ENCODE results near the gene GRPEL1. TPM values are rescaled to one million over a fixed set of nuclear protein-coding genes. Genes with fewer than 3 reads are reported as not detected.

GRPEL1 gene
- total RNA-seq, 4 donors from 2014 or later: 20.8 to 24.0 (median 21.6) TPM

DNA sequence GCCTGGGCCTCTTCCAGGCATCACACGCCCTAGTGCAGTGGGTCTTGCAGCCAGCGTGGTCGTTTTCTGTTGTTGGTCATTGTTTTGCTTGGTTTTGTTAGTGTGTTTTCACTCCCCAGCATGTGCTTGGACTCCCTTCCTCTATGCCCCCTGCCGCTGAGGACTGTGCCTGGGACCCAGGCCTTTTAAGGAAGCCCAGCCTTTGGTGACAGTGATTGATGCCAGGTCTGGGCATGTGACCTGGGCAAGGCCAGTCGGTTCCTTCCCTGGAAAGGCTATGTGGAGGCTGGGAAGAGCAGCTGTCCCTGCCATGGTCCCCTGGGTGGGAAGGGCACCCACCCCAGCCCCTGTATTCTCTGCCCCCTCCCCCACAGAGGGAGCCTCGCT lies 8.8 kb upstream of the GRPEL1 start:
- DNase-seq (ENCODE audit: low spot score in 2 of 2): peak in 1 of 2 donors; percentile 64
- intact Hi-C loops (cut with DNase I; ENCODE audit: low total_unique reads): loop anchor here (10.0 kb wide), 2 partner anchors 172 to 352 kb away; partner anchors contain the start of gene TBC1D14
- no peak overlapping the region for H3K4me3 ChIP-seq (ENCODE audit: low read depth, poor library complexity, severe bottlenecking)
- TF ChIP-seq, protein P1, sequence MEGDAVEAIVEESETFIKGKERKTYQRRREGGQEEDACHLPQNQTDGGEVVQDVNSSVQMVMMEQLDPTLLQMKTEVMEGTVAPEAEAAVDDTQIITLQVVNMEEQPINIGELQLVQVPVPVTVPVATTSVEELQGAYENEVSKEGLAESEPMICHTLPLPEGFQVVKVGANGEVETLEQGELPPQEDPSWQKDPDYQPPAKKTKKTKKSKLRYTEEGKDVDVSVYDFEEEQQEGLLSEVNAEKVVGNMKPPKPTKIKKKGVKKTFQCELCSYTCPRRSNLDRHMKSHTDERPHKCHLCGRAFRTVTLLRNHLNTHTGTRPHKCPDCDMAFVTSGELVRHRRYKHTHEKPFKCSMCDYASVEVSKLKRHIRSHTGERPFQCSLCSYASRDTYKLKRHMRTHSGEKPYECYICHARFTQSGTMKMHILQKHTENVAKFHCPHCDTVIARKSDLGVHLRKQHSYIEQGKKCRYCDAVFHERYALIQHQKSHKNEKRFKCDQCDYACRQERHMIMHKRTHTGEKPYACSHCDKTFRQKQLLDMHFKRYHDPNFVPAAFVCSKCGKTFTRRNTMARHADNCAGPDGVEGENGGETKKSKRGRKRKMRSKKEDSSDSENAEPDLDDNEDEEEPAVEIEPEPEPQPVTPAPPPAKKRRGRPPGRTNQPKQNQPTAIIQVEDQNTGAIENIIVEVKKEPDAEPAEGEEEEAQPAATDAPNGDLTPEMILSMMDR (IDR thresholded peaks at IDR 0.05): no peak
- TF ChIP-seq POLR2A (IDR thresholded peaks at IDR 0.05): no peak
- WGBS, 2 donors: 63 to 72% methylated on average over 5 to 6 of the region's 6 CpGs

DNA sequence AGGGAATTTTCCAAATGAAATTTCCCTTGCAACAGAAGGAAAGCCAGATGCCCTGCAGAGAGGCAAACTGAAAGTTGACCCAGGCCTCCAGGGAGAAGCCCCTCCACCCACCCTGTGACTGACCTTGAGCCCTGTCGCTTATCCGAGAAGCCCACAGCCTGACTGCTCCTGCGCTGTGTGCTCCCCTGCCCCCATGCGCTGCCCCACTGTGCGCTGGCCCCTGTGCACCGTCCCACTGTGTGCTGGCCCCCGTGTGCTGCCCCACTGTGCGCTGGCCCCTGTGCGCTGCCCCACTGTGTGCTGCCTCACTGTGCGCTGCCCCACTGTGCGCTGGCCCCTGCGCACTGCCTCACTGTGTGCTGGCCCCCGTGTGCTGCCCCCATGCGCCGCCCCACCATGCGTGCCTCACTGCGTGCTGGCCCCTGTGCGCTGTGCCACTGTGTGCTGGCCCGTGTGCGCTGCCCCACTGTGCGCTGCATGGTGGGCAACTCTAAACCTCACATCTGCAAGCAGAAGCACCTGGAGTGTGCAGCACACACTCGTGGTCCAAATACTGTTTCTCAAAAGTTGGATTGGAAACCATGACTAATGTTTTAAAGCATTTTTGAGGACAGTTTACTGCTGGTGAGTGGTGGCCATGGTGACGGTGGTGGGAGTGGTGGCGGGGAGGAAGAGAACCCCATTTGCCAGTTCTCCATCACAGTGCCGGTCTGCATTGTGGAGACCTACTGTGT lies 8.3 kb upstream of the GRPEL1 start:
- intact Hi-C loops (cut with DNase I; ENCODE audit: low total_unique reads): loop anchor here (10.0 kb wide), 2 partner anchors 171 to 351 kb away; partner anchors contain the start of gene TBC1D14
- peak in 1 of 2 donors; percentile 68 for DNase-seq (ENCODE audit: low spot score in 2 of 2)
- H3K4me3 ChIP-seq (ENCODE audit: low read depth, poor library complexity, severe bottlenecking): no peak overlapping the region
- 79 to 82% methylated on average over 24 to 25 of the region's 25 CpGs for WGBS, 2 donors
- no peak for TF ChIP-seq POLR2A (IDR thresholded peaks at IDR 0.05)
- TF ChIP-seq, protein P1 (IDR thresholded peaks at IDR 0.05): no peak

DNA sequence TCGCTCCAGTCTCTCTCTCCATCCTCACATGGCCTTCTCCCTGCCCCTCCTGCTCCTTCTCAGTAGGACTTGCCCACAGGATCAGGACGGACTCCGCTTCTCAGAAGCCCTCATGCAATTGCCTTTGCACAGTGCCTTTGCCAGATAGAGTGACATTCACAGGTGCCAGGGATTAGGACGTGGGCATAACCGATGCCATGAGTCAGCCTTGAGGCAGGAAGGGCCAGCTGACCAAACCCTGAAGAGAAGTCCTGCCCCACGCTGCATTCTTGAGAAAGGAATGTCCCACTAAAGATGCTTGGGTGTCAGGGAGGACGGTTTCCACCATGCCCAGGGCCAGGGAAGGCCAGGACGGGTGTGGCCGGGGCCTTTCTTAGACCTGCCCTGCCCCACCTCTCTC lies 6.6 kb upstream of the GRPEL1 start:
- intact Hi-C loops (cut with DNase I; ENCODE audit: low total_unique reads): loop anchor here (10.0 kb wide), 2 partner anchors 170 to 350 kb away; partner anchors contain the start of gene TBC1D14

DNA sequence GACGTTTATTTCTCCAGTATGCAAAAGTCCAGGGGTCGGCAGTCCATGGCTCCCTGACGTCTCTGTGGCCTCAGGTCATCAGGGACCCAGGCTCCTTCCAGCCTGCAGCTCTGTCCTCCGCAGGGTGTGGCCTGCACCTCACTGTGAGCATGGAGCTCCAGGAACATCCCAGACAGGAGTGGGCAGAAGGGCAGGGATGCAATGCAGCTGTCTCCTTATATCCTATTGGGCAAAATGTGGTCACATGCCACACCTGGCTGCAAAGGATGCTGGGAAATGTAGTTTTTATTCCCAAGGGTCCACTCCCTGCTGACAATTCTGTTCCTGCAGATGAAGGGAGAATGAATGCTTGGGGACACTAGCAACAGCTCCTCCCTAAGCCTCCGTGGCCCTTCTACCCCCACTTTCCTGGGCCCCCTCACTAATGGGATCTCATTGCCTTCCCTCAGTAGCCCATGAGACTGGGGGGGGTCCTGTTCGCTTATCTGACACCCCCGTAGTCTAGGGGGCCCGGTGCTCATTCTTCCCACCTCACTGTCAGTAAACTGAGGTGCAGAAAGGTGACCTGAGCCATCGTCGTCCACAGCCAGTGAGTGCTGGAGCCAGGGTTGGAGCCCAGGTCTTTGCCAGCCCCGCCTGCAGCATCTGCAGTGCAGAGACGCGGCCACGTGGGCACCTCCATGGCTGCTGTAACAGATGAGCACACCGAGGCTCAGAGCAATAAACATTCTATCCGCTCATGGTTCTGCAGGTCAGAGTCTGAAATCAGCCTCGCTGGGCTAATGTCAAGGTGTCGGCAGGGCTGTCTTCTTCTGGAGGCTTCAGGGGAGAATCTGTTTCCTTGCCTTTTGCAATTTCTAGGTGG lies 5.9 kb upstream of the GRPEL1 start:
- DNase-seq (ENCODE audit: low spot score in 2 of 2): peak in 1 of 2 donors; percentile 81
- TF ChIP-seq, protein P1 (IDR thresholded peaks at IDR 0.05): no peak
- 73 to 75% methylated on average over 18 of the region's 18 CpGs for WGBS, 2 donors
- no peak overlapping the region for H3K4me3 ChIP-seq (ENCODE audit: low read depth, poor library complexity, severe bottlenecking)
- intact Hi-C loops (cut with DNase I; ENCODE audit: low total_unique reads): loop anchor here (10.0 kb wide), 2 partner anchors 169 to 349 kb away; partner anchors contain the start of gene TBC1D14

More for the DNA sequence above, 6.6 kb upstream of the GRPEL1 start:
- WGBS, 2 donors: 79 to 81% methylated on average over 9 of the region's 9 CpGs
- DNase-seq (ENCODE audit: low spot score in 2 of 2): peak in 1 of 2 donors; percentile 80
- TF ChIP-seq, protein P1 (IDR thresholded peaks at IDR 0.05): no peak
- H3K4me3 ChIP-seq (ENCODE audit: low read depth, poor library complexity, severe bottlenecking): no peak overlapping the region

DNA sequence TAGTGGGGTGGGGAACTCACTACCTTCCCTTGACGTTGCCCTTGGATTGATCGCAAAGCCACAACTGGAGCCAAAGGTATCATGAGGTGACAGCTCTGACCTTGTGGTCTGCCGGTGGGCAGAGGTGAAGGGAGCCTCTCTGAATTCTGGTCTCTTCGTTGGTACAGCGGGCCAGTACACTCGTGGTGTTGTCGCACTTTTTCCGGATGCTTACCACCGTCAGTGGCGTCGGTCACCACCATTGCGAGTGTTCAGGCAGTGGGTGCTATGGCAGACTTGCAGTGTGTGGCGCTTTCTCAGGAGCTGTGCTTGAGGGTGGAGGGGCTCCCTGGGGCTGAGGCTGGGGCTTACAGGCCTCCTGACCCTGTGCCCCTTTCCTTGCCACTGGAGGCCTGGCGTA lies 5.2 kb upstream of the GRPEL1 start:
- no peak overlapping the region for H3K4me3 ChIP-seq (ENCODE audit: low read depth, poor library complexity, severe bottlenecking)
- WGBS, 2 donors: 90 to 95% methylated on average over 14 of the region's 14 CpGs
- TF ChIP-seq, protein P1 (IDR thresholded peaks at IDR 0.05): no peak
- DNase-seq (ENCODE audit: low spot score in 2 of 2): peak in 1 of 2 donors; percentile 72
- intact Hi-C loops (cut with DNase I; ENCODE audit: low total_unique reads): loop anchor here (10.0 kb wide), 2 partner anchors 168 to 348 kb away; partner anchors contain the start of gene TBC1D14

All from lower leg skin (tissue), 4 donors.